GM08714 (cell line): ENCODE data around the gene NYAP1.
"Not testable (repeated sequence)": the region's sequence is repeated elsewhere in the genome, so short reads cannot be mapped to it uniquely, and the experiment has no call there.

ENCODE experiments used
- H3K4me3 ChIP-seq: fragments of 200-500 bp; sonication (Bioruptor generic); 2 replicates; pipeline ENCODE4 v1.5.1; 2014; ENCODE audit warnings: mild to moderate bottlenecking, low read length, inconsistent platforms
- ZNF274 ChIP-seq: IDR thresholded peaks from 2 replicates; pipeline ENCODE4 v1.6.1; 2012; ENCODE audit warnings: mild to moderate bottlenecking, low read depth, low read length

Gene NYAP1

DNA sequence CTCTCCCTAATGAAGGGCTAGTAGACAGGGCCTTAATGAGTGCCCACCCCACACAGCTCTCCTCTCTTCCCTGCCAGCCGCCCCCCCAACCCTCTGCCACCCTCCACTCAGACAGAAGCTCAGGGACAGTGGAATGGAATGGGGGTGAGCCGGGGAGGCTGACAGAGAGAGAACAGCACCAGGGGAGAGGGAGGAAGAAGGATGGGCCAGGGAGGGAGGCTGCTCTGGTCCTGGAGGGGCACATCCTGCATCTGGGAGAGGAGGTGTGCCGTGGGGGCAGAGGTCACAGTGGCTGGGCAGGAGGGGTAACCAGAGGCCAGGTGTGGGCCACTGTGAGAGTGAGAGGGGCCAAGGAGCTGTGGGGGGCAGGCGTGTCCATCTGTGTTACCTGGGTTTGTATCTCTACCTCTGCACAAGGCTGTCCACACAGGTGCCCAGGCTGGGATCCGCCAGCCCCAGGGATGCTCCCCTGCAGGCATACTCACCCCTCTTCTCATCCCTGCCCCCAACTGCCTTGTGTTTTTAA, 2.4 kb downstream of the NYAP1 start:
- TF ChIP-seq ZNF274, result no peak
- no peak overlapping the region for H3K4me3 ChIP-seq

DNA sequence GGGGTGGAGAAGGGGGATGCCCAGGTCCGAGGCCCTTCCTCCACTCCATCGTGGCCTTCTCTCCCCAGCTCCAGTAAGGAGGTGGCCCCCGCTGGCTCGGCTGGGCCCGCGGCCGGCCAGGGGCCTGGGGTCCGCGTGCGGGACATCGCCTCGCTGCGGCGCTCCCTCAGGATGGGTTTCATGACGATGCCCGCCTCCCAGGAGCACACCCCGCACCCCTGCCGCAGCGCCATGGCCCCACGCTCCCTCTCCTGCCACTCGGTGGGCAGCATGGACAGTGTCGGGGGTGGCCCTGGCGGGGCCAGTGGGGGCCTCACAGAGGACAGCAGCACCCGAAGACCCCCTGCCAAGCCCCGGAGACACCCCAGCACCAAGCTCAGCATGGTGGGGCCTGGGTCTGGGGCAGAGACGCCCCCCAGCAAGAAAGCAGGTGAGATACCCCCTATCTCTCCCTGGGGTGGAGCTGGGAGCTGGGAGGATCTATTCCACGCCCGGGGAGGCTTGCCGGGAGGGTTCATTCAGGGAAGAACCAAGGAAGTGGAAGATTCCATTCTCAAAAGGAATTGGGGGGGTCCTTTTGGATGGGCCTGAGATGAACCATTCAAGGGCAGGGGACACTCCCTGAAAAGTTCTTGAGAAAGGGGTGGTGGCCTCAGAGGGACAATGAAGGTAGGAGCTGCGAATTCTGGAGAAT, 3.2 kb downstream of the NYAP1 start:
- H3K4me3 ChIP-seq, result no peak overlapping the region
- TF ChIP-seq ZNF274, result no peak

DNA sequence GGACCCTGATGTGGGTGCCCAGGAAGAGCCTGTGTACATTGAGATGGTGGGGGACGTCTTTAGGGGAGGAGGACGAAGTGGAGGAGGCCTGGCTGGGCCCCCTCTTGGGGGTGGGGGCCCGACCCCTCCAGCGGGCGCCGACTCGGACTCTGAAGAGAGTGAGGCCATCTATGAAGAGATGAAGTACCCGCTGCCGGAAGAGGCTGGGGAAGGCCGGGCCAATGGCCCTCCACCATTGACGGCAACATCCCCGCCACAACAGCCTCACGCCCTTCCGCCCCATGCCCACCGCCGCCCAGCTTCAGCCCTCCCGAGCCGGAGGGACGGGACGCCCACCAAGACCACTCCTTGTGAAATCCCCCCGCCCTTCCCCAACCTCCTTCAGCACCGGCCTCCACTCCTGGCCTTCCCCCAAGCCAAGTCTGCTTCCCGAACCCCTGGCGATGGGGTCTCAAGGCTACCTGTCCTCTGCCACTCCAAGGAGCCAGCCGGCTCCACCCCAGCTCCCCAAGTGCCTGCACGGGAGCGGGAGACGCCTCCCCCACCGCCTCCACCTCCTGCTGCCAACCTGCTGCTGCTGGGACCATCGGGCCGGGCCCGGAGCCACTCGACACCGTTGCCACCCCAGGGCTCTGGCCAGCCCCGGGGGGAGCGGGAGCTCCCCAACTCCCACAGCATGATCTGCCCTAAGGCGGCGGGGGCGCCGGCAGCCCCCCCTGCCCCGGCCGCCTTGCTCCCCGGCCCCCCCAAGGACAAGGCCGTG, 4.8 kb downstream of the NYAP1 start:
- no peak overlapping the region for H3K4me3 ChIP-seq
- TF ChIP-seq ZNF274, result no peak

DNA sequence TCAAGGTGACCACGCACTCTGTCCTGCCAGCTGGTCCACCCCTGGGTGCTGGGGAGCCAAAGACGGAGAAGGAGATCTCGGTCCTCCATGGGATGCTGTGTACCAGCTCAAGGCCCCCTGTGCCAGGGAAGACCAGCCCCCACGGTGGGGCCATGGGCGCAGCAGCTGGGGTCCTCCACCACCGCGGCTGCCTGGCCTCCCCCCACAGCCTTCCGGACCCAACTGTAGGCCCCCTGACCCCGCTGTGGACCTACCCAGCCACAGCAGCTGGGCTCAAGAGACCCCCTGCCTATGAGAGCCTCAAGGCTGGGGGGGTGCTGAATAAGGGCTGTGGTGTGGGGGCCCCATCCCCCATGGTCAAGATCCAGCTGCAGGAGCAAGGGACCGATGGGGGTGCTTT, 5.4 kb downstream of the NYAP1 start:
- TF ChIP-seq ZNF274, result no peak
- H3K4me3 ChIP-seq, result no peak overlapping the region

DNA sequence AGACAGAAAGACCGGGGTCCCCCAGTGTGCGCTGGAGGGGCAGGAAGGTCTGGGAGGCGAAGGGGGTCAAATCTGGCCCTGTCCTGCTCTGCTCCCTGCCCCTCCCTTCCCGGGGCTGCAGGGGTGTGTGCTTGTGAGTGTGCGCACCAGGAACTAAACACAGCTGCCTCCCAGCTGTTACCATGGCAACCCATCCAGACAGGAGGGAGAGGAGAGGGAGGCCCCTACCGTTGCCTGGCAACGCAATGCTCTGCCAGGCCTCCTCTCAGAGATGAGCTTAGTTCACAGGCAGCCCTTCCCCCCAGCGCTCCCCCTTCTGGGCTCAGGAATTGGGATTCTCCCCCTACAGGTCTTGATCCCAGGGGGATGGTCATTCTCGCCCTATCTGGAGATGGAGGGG, 6.1 kb downstream of the NYAP1 start:
- H3K4me3 ChIP-seq, result no peak overlapping the region
- no peak for TF ChIP-seq ZNF274

DNA sequence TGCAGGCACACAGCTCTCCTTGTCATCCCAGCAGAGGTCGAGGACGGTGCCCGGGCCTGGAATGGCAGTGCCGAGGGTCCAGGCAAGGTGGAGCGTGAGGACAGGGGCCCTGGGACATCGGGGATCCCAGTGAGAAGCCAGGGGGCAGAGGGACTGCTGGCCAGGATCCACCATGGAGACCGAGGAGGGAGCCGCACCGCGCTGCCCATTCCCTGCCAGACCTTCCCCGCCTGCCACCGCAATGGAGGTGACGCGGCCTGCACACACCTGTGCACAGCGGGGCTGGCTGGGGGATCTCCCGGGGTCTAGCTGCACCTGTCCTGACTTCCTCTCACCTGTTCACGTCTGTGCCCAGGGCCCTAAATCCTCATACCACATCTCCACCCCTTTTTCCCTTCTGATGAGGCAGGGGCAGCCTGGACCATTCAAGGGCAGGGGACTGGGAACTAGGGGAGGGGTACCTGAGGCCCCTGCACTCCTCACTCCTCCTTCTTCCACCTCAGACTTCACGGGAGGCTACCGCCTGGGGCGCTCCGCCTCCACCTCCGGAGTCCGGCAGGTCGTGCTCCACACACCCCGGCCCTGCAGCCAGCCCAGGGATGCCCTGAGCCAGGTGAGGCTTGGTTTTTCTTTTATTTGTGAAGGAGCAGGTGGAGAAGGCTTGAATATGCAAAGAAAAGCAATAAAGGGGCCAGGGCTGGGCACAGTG, 6.9 kb downstream of the NYAP1 start:
- no peak overlapping the region for H3K4me3 ChIP-seq
- no peak for TF ChIP-seq ZNF274

DNA sequence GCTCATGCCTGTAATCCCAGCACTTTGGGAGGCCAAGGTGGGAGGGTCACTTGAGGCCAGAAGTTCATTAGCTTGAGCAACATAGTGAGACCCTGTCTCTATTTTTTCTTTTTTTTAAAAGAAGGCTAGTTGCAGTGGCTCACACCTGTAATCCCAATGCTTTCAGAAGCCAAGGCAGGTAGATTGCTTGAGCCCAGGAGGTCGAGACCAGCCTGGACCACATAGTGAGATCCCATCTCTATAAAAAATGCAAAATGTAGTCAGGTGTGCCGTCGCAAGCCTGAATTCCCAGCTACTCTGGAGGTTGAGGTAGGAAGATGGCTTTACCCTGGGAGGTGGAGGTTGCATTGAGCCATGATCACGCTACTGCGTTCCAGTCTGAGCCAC, 7.5 kb downstream of the NYAP1 start:
- H3K4me3 ChIP-seq, result no peak overlapping the region
- TF ChIP-seq ZNF274, result no peak

DNA sequence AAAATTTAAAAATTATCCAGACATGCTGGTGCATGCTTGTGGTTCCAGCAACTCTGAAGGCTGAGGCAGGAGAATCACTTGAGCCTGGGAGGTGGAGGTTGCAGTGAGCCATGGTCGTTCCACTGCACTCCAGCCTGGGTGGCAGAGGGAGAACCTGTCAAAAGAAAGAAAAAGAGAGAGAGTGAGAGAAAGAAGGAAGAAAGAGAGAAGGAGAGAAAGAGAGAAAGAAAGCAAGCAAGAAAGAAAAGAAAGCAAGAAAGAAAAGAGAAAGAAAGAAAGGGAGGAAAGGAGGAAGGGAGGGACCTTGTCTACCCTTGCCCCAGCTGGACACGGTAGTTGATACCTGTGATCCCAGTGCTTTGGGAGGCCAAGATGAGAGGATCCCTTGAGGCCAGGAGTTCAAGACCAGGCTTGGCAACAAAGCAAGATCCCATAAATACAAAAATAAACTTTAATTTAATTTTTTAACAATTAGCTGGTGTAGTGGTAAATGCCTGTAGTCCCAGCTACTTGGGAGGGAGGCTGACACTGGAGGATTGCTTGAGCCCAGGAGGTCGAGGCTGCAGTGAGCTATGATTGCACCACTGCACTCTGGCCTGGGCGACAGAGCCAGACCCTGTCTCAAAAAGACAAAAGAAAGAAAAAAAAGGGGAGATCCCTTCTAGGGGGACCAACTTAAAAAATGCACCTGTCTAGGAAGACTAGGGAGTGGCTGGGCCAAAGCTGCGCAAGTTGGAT, 9.2 kb downstream of the NYAP1 start:
- no peak overlapping the region; the same call in 1 of the 2 replicates for H3K4me3 ChIP-seq
- no peak for TF ChIP-seq ZNF274

DNA sequence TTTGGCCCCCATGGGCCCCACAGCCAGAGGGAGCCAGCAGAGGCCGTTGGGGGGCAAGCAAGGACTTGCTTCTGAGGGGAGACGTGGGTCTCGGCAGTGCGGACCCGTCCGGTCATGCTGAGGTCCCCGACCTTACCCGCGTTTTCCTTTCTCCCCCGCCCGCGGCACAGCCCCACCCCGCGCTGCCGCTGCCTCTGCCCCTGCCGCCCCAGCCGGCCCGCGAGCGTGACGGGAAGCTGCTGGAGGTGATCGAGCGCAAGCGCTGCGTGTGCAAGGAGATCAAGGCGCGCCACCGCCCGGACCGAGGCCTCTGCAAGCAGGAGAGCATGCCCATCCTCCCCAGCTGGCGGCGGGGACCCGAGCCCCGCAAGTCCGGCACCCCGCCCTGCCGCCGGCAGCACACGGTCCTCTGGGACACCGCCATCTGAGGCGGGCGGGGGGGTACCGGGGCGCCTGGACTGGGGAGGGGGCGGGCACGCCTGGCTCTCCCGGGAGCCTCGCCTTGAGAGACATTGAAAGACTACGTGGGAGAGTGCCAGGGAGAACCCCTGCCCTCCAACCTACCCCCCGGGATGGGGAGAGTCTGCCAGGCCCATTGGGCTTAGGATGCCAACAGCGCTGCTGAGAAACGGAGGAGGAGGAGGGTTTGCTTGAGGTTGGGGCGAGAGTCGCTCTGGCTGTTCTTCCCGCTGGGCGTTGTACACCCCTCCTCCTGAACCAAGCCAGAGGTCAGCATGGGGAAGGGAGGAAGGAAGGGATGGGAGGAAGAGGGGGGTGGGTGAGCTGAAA, 9.9 kb downstream of the NYAP1 start:
- no peak for TF ChIP-seq ZNF274
- H3K4me3 ChIP-seq, result no peak overlapping the region; the same call in 1 of the 2 replicates

DNA sequence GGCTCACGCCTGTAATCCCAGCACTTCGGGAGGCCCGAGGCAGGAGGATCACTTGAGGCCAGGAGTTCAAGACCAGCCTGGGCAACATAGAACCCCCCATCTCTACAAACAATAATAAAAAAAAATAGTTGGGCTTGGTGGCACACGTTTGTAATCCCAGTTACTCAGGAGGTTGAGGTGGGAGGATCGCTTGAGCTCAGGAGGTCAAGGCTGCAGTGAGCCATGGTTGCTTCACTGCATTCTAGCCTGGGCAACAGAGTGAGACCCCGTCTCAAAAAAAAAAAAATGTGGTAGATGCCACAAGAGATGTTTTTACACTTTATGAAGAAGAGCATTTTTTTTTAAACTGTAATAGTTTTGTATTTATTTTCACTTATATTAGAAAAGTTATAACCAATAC, 12.8 kb downstream of the NYAP1 start:
- no peak overlapping the region for H3K4me3 ChIP-seq
- no peak for TF ChIP-seq ZNF274

DNA sequence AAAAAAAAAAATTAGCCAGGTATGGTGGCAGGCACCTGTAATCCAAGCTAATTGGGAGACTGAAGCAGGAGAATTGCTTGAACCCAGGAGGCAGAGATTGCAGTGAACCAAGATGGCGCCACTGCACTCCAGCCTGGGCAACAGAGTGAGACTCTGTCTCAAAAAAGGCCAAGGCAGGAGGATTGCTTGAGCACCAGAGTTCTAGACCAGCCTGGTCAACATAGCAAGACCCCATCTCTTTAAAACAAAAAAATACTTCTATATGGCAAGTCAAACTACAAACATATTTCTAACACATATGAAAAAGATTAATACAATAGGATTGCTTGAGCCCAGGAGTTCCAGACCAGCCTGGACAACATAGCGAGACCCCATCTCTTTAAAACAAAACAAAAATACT, 17.0 kb downstream of the NYAP1 start:
- H3K4me3 ChIP-seq, result not testable (repeated sequence)

DNA sequence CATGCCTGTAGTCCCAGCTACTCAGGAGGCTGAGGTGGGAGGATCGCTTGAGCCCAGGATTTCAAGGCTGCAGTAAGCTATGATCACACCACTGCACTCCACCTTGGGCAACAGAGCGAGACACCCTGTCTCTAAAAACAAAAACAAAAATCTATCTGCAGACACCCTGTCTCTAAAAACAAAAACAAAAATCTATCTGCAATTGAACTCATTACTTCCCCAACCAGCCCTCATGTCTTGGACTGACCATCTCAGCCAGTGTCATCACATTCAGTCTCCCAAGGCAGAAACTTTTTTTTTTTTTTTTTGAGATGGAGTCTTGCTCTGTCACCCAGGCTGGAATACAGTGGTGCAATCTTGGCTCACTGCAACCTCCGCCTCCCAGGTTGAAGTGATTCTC, 20.3 kb downstream of the NYAP1 start:
- not testable (repeated sequence) for H3K4me3 ChIP-seq

DNA sequence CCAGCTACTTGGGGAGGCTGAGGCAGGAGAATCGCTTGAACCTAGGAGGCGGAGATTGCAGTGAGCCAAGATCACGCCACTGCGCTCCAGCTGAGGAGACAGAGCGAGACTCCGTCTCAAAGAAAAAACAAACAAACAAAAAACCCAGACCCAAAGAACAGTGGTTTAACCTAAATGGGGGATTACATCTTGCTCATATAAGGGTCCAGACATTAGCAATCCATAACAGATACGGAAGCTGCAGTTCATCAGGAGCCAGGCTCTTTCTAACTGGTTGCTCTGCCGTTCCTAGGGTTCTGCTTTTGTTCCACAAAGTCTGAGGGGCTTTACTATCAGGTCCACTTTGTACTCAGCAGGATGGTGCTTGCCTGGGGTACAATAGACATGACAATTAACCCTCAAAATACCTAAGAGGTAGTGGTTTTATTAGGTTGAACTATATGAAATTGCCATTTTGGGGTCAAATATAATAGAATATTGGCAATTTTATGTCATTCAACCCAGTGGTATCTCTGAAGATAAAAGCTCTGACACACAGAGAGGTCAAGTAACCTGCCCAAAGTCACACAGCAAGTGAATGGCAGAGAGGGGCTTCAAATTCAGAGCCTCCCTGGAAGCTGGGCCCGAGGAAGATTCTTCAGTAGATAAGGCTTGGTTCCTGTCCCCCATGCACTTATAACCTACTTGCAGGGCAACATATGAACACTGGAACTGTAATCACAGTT, 21.3 kb downstream of the NYAP1 start:
- no peak for TF ChIP-seq ZNF274
- H3K4me3 ChIP-seq, result no peak overlapping the region
